ENCODE measurements around the gene HSPBP1.

GRCh38 chr19:55309448-55309847 is 29.5 kb upstream of the HSPBP1 start:
- TF ChIP-seq FOSL1 (IDR thresholded peaks at IDR 0.05; ENCODE audit: low read depth) (no peak), CTCF (IDR thresholded peaks at IDR 0.05 in 2 of 3, conservative IDR thresholded peaks at IDR 0.05 in 1 of 3; ENCODE audit: borderline replicate concordance in 1 of 3, insufficient read depth in 1 of 3, low read depth in 2 of 3, low read length in 2 of 3) (no peak), POLR2A (IDR thresholded peaks at IDR 0.05; ENCODE audit: borderline replicate concordance, extremely low read depth, insufficient read depth, insufficient read length) (no peak)
